ENCODE results near the gene TMEM171.

Gene TMEM171

DNA sequence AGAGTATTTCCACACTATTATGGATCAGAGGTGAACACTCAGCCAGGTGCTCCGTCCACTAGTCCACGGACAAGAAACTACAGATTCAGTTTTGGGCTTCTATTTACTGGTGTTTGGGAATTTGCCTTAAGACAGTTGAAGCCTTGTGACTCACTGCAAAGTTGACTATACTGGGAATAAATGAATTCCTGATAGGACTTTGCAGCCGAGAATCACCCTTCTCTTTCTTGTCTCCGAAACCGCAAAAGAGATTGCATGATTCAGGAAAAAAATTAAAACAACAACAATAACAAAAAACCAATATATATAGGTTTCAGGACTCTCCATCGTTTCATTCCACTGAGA is 716 bp downstream of the TMEM171 start:
- no peak for DNase-seq (ENCODE audit: low read depth)

GRCh38 chr5:73122875-73123810 is 2.8 kb downstream of the TMEM171 start:
- no peak for DNase-seq (ENCODE audit: low read depth)

GRCh38 chr5:73125289-73125688 is 4.9 kb downstream of the TMEM171 start:
- DNase-seq (ENCODE audit: low read depth), result no peak

GRCh38 chr5:73126381-73126780 is 6.0 kb downstream of the TMEM171 start:
- DNase-seq (ENCODE audit: low read depth), result no peak

GRCh38 chr5:73126957-73127356 is 6.6 kb downstream of the TMEM171 start:
- no peak for DNase-seq (ENCODE audit: low read depth)

- DNase-seq (ENCODE audit: low read depth), result no peak
These were observed 8.8 kb downstream of the TMEM171 start for GRCh38 chr5:73129143-73129542.

DNA sequence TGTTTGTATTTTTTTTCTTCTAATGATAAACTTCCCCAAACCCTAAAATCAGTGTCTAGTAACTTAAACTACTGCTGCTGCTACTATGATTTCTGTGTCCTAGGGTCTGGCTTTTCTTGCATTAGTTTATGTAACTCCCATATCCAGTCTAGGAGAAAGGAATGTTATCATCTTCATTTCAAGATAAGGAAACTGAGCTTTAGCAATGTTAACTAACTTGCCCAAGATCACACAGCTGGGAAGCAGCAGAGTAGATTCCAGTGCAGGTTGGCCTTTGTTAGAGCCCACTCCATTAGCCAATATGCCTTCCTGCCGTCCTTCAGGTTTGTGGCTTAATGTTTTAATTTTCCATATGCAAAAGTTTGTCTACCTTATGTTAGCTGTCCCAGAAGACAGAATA is 10.4 kb downstream of the TMEM171 start:
- DNase-seq (ENCODE audit: low read depth), result no peak

- no peak for DNase-seq (ENCODE audit: low read depth)
These were observed 11.5 kb downstream of the TMEM171 start for GRCh38 chr5:73131711-73132425.

DNA sequence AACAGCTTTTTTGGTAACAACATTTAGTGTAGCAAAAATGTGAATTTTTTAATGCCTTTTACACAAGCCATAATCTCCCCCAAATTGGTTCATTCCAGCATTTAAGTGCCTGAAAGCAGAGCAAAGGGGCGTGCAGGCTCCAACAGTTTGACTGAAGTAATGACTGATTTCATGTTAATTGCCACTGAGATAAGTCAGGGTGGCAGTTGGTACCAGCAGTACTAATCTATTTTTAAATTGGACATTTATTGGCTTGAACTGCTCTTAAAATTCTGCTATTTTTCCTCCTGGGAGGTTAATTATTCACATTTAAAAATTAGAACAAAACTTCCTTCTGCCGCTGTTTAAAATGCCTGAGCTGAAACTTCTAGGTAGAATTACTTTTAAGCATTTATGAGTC is 12.4 kb downstream of the TMEM171 start:
- no peak for DNase-seq (ENCODE audit: low read depth)

- DNase-seq (ENCODE audit: low read depth), result no peak
These were observed 14.6 kb downstream of the TMEM171 start for GRCh38 chr5:73135021-73135420.

DNA sequence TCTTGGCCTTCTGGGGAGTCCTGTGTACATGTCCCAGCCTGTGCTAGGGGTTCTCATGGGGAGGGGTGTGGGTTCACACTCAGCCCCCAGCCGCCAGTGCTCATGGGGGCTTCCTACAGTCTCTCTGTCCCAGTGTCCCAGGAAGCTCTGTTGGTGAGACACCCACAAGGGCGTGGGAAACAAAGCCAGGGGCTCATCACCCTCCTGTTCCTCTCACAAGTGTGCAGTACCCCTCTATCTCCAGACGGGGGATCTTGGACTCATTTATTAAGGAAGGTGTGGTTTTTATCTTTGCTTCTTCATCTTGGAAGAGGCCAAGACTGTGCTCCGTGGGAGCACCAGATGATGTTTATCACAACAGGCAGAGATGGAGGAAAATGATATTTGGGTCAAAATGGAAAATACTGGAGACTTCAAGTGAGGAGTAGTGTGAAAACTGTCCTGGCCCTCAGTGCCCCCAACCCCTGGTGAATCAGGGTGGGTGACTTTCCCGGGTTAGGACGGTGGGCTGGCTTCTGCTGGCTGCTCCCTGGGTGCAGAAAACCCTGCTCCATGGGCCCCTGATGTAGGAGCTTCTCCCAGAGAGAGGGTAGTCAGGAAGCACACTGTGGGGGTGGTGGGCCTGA is 15.2 kb downstream of the TMEM171 start:
- no peak for DNase-seq (ENCODE audit: low read depth)

DNA sequence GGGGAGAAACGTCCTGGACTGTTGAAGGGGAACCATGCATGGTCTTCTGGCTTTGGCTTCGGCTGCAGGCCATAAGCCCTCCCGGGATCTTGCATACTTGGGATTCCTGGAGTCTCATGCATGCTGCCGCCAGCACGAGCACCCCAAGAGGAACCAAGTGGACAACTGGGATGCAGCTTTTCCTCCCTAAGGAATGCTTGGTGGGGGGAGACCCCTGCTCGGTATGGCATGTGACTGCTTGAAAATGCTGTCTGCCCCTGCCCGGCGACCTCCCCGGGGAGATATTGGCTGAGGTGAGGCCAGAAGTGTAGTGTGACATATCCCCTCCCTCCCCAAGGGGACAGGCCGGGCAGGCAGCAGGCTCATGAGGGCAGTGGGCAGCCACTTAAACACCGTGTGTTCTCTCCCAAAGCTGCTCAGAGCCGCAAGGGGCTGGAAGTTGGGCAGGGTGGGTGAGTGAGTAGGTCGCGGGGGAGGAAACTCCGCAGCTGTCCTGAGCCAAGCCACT is 15.7 kb downstream of the TMEM171 start:
- DNase-seq (ENCODE audit: low read depth), result no peak

DNA sequence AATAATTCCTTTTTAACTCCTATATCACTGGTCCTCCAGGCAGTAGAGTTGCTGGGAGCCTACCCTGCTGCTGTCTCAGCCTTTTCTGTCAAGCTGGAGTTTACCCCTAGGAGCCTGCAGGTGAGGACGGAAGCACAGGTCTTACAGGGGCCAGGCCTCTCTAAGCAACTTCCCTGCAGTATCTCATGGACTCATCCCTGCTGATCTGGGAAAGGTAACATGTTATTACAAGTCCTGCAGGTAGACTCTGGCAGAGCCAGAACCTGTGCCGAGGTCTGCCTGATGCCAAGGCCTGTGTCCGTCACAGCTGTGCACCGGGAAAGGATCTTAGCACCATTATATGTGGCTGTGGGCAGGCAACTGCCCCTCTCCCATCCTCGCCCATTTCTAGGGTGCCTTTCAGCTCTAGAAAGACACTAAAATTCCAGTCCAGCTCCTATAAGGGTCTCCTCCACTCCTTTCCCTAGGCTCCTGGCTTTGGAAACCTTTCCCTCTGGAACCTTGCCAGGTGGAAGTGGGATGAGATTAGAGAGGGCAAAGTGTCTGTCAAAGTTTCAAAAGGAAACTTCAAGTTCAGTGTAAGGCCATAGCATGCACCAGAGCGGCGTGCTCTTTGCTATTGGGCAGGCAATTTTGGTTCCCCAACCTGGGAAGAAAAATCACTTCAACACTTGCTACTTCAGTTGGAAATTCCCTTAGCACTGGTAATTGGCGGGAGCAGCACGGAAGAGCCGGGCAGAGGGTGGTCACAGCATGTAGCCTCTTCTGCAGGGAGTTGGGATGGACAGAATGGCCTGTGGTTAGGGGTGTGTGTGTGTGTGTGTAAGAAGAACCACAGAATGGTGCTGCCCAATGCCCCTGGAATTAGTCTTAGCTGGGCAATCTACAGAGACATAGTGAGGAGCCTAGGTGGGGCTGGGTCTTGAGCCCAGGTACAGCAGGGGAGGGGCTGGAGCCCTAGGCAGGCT is 17.5 kb downstream of the TMEM171 start:
- DNase-seq (ENCODE audit: low read depth), result no peak

GRCh38 chr5:73139485-73139884 is 19.1 kb downstream of the TMEM171 start:
- no peak for DNase-seq (ENCODE audit: low read depth)

DNA sequence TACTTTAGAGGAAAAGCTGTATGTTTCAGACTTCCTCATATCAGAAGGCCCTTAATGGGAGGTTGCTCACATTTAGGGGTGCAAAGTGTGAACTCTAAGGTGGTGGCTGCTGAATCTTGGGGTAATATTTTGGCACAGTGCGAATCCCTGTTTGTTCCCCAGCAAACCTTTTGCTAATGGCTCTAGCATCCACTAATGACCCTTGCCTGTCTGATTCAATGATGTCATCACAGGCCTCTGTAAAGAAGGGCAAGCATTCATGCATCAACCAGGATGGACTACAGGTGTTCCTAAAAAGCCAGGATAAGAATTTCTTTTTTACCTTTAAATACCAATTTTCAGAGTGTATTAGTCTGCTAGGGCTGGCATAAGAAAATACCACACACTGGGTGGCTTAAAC is 20.4 kb downstream of the TMEM171 start:
- no peak for DNase-seq (ENCODE audit: low read depth)

GRCh38 chr5:73142035-73142434 is 21.7 kb downstream of the TMEM171 start:
- DNase-seq (ENCODE audit: low read depth), result no peak

DNA sequence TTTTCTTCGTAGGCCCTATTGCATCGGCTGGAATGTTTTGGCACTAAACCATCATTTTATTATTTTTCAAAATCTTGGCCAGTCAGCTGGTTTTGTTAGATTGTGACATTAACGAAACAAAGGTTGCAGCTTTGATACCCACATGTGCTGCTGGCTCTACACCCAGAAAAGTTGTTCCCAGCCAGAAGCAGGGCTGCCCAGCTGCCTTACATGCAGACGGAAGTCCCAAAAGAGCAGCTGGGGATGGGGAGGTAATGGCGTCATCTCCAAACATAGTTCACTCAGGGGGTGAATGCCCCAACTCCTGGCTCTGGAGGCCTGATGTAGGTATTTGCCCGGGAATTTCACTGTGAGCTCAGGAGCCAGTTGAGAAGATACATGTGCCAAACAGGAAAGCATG is 23.3 kb downstream of the TMEM171 start:
- DNase-seq (ENCODE audit: low read depth), result no peak

GRCh38 chr5:73149540-73149939 is 29.2 kb downstream of the TMEM171 start:
- no peak for DNase-seq (ENCODE audit: low read depth)

DNA sequence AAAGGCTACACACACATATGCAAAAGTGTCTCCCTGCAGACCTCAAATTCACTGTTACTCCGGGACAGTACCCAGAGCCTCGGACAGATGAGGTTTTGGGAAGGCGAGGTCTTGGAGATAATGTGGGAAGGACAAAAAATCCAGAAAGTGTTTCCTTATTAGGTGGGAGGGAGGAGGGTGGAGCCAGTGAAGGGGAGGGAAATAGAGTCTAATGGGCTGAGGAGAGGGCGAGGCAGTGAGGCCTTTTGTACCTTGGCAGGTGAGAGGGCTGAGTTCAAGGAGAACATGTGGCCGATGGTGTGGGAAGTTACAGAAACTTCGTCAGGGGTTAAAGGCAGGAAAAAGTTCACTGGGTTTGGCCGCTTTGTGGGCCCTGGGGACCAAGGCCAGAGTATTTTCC is 30.5 kb downstream of the TMEM171 start:
- DNase-seq (ENCODE audit: low read depth), result no peak

DNA sequence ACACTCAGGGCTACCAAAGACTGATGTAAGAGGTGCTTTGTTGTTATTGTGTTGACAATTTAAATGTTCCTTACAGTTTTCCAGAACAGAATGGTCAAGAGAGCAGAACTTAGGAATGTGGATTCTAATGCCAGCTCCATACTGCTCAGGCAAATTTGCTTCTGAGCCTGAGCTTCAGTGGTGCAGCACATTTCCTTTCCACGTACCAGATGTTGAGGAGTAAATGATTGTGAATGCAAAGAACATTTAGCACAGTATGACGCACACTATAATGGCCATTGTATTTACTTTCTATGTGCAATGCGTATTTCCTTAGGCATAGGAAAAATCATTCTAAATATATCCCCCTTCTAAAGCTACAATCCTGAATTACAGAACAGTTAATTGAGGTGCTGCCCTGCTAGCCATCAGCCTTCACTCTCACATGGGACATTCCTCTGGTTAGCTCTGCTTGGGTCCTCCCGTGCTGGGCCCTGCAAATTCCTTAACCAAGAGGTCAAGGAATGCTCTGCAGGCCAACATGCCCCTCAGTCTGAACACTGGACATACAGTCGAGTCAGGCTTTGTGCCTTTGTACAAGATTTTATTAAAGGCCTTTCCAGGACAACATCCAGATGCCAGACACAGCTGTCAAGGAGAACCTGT is 31.5 kb downstream of the TMEM171 start:
- no peak for DNase-seq (ENCODE audit: low read depth)
